ENCODE results near the gene NUDCD2.
"Not testable (repeated sequence)": the region's sequence is repeated elsewhere in the genome, so short reads cannot be mapped to it uniquely, and the experiment has no call there.

NUDCD2 gene

GRCh38 chr5:163424836-163425235, 35.1 kb downstream of the NUDCD2 start:
- Histone ChIP-seq H3K27ac (ENCODE audit: low read length) (no peak overlapping the region), H3K36me3 (ENCODE audit: control insufficient read depth in 1 of 2, insufficient read depth in 2 of 2, low read length in 2 of 2) (no peaks in the 10 kb centered on the region), H3K27me3 (ENCODE audit: low read depth, low read length) (no peaks in the 10 kb centered on the region), H3K4me1 (ENCODE audit: control insufficient read depth in 1 of 2, insufficient read depth in 2 of 2, low read length in 2 of 2) (no peaks in the 10 kb centered on the region), H3K4me3 (ENCODE audit: low read depth in 1 of 2, low read length in 2 of 2) (no peak overlapping the region), H3K9me3 (ENCODE audit: control insufficient read depth in 1 of 2, low read length in 2 of 2) (no peaks in the 10 kb centered on the region)

GRCh38 chr5:163415673-163416072, 44.2 kb downstream of the NUDCD2 start:
- H3K9me3 ChIP-seq (ENCODE audit: control insufficient read depth in 1 of 2, low read length in 2 of 2); H3K27ac ChIP-seq (ENCODE audit: low read length); H3K36me3 ChIP-seq (ENCODE audit: control insufficient read depth in 1 of 2, insufficient read depth in 2 of 2, low read length in 2 of 2); H3K27me3 ChIP-seq (ENCODE audit: low read depth, low read length); H3K4me1 ChIP-seq (ENCODE audit: control insufficient read depth in 1 of 2, insufficient read depth in 2 of 2, low read length in 2 of 2); H3K4me3 ChIP-seq (ENCODE audit: low read depth in 1 of 2, low read length in 2 of 2): not testable (repeated sequence)

- Histone ChIP-seq H3K4me3 (ENCODE audit: low read depth in 1 of 2, low read length in 2 of 2) (no peak overlapping the region), H3K9me3 (ENCODE audit: control insufficient read depth in 1 of 2, low read length in 2 of 2) (no peaks in the 10 kb centered on the region), H3K36me3 (ENCODE audit: control insufficient read depth in 1 of 2, insufficient read depth in 2 of 2, low read length in 2 of 2) (no peaks in the 10 kb centered on the region), H3K27me3 (ENCODE audit: low read depth, low read length) (no peaks in the 10 kb centered on the region), H3K27ac (ENCODE audit: low read length) (no peak overlapping the region), H3K4me1 (ENCODE audit: control insufficient read depth in 1 of 2, insufficient read depth in 2 of 2, low read length in 2 of 2) (no peaks in the 10 kb centered on the region)
These were observed 49.4 kb downstream of the NUDCD2 start for GRCh38 chr5:163410505-163410904.

GRCh38 chr5:163409384-163409783, 50.5 kb downstream of the NUDCD2 start:
- no peaks in the 10 kb centered on the region for H3K27me3 ChIP-seq (ENCODE audit: low read depth, low read length)
- no peak overlapping the region for H3K4me3 ChIP-seq (ENCODE audit: low read depth in 1 of 2, low read length in 2 of 2)
- no peak overlapping the region for H3K27ac ChIP-seq (ENCODE audit: low read length)
- no peaks in the 10 kb centered on the region for H3K9me3 ChIP-seq (ENCODE audit: control insufficient read depth in 1 of 2, low read length in 2 of 2)
- no peaks in the 10 kb centered on the region for H3K4me1 ChIP-seq (ENCODE audit: control insufficient read depth in 1 of 2, insufficient read depth in 2 of 2, low read length in 2 of 2)
- H3K36me3 ChIP-seq (ENCODE audit: control insufficient read depth in 1 of 2, insufficient read depth in 2 of 2, low read length in 2 of 2), result no peaks in the 10 kb centered on the region

GRCh38 chr5:163408311-163408923, 51.5 kb downstream of the NUDCD2 start:
- no peaks in the 10 kb centered on the region for H3K27me3 ChIP-seq (ENCODE audit: low read depth, low read length)
- no peak overlapping the region for H3K27ac ChIP-seq (ENCODE audit: low read length)
- H3K4me1 ChIP-seq (ENCODE audit: control insufficient read depth in 1 of 2, insufficient read depth in 2 of 2, low read length in 2 of 2), result no peaks in the 10 kb centered on the region
- no peaks in the 10 kb centered on the region for H3K36me3 ChIP-seq (ENCODE audit: control insufficient read depth in 1 of 2, insufficient read depth in 2 of 2, low read length in 2 of 2)
- no peak overlapping the region for H3K4me3 ChIP-seq (ENCODE audit: low read depth in 1 of 2, low read length in 2 of 2)
- H3K9me3 ChIP-seq (ENCODE audit: control insufficient read depth in 1 of 2, low read length in 2 of 2), result no peaks in the 10 kb centered on the region

- H3K4me1 ChIP-seq (ENCODE audit: control insufficient read depth in 1 of 2, insufficient read depth in 2 of 2, low read length in 2 of 2), result no peaks in the 10 kb centered on the region
- no peaks in the 10 kb centered on the region for H3K36me3 ChIP-seq (ENCODE audit: control insufficient read depth in 1 of 2, insufficient read depth in 2 of 2, low read length in 2 of 2)
- H3K4me3 ChIP-seq (ENCODE audit: low read depth in 1 of 2, low read length in 2 of 2), result no peak overlapping the region
- no peaks in the 10 kb centered on the region for H3K9me3 ChIP-seq (ENCODE audit: control insufficient read depth in 1 of 2, low read length in 2 of 2)
- no peaks in the 10 kb centered on the region for H3K27me3 ChIP-seq (ENCODE audit: low read depth, low read length)
- H3K27ac ChIP-seq (ENCODE audit: low read length), result no peak overlapping the region
These were observed 52.8 kb downstream of the NUDCD2 start for GRCh38 chr5:163407034-163407655.

- Histone ChIP-seq H3K27ac (ENCODE audit: low read length) (no peak overlapping the region), H3K9me3 (ENCODE audit: control insufficient read depth in 1 of 2, low read length in 2 of 2) (no peaks in the 10 kb centered on the region), H3K36me3 (ENCODE audit: control insufficient read depth in 1 of 2, insufficient read depth in 2 of 2, low read length in 2 of 2) (no peaks in the 10 kb centered on the region), H3K4me3 (ENCODE audit: low read depth in 1 of 2, low read length in 2 of 2) (no peak overlapping the region), H3K27me3 (ENCODE audit: low read depth, low read length) (no peaks in the 10 kb centered on the region), H3K4me1 (ENCODE audit: control insufficient read depth in 1 of 2, insufficient read depth in 2 of 2, low read length in 2 of 2) (no peaks in the 10 kb centered on the region)
These were observed 55.3 kb downstream of the NUDCD2 start for GRCh38 chr5:163404364-163405173.

GRCh38 chr5:163402007-163402406, 57.9 kb downstream of the NUDCD2 start:
- H3K27ac ChIP-seq (ENCODE audit: low read length), result no peak overlapping the region
- no peaks in the 10 kb centered on the region for H3K36me3 ChIP-seq (ENCODE audit: control insufficient read depth in 1 of 2, insufficient read depth in 2 of 2, low read length in 2 of 2)
- no peaks in the 10 kb centered on the region for H3K4me1 ChIP-seq (ENCODE audit: control insufficient read depth in 1 of 2, insufficient read depth in 2 of 2, low read length in 2 of 2)
- no peaks in the 10 kb centered on the region for H3K27me3 ChIP-seq (ENCODE audit: low read depth, low read length)
- no peaks in the 10 kb centered on the region for H3K9me3 ChIP-seq (ENCODE audit: control insufficient read depth in 1 of 2, low read length in 2 of 2)
- H3K4me3 ChIP-seq (ENCODE audit: low read depth in 1 of 2, low read length in 2 of 2), result no peak overlapping the region

GRCh38 chr5:163401271-163401670, 58.6 kb downstream of the NUDCD2 start:
- no peaks in the 10 kb centered on the region for H3K36me3 ChIP-seq (ENCODE audit: control insufficient read depth in 1 of 2, insufficient read depth in 2 of 2, low read length in 2 of 2)
- no peaks in the 10 kb centered on the region for H3K27me3 ChIP-seq (ENCODE audit: low read depth, low read length)
- H3K9me3 ChIP-seq (ENCODE audit: control insufficient read depth in 1 of 2, low read length in 2 of 2), result no peaks in the 10 kb centered on the region
- no peak overlapping the region for H3K27ac ChIP-seq (ENCODE audit: low read length)
- no peaks in the 10 kb centered on the region for H3K4me1 ChIP-seq (ENCODE audit: control insufficient read depth in 1 of 2, insufficient read depth in 2 of 2, low read length in 2 of 2)
- no peak overlapping the region for H3K4me3 ChIP-seq (ENCODE audit: low read depth in 1 of 2, low read length in 2 of 2)

GRCh38 chr5:163399923-163400322, 60.0 kb downstream of the NUDCD2 start:
- no peaks in the 10 kb centered on the region for H3K36me3 ChIP-seq (ENCODE audit: control insufficient read depth in 1 of 2, insufficient read depth in 2 of 2, low read length in 2 of 2)
- H3K4me1 ChIP-seq (ENCODE audit: control insufficient read depth in 1 of 2, insufficient read depth in 2 of 2, low read length in 2 of 2), result no peaks in the 10 kb centered on the region
- H3K4me3 ChIP-seq (ENCODE audit: low read depth in 1 of 2, low read length in 2 of 2), result no peak overlapping the region
- no peaks in the 10 kb centered on the region for H3K9me3 ChIP-seq (ENCODE audit: control insufficient read depth in 1 of 2, low read length in 2 of 2)
- no peak overlapping the region for H3K27ac ChIP-seq (ENCODE audit: low read length)
- no peaks in the 10 kb centered on the region for H3K27me3 ChIP-seq (ENCODE audit: low read depth, low read length)

- H3K9me3 ChIP-seq (ENCODE audit: control insufficient read depth in 1 of 2, low read length in 2 of 2), result no peaks in the 10 kb centered on the region
- no peak overlapping the region for H3K4me3 ChIP-seq (ENCODE audit: low read depth in 1 of 2, low read length in 2 of 2)
- H3K36me3 ChIP-seq (ENCODE audit: control insufficient read depth in 1 of 2, insufficient read depth in 2 of 2, low read length in 2 of 2), result no peaks in the 10 kb centered on the region
- H3K27ac ChIP-seq (ENCODE audit: low read length), result no peak overlapping the region
- H3K4me1 ChIP-seq (ENCODE audit: control insufficient read depth in 1 of 2, insufficient read depth in 2 of 2, low read length in 2 of 2), result no peaks in the 10 kb centered on the region
- no peaks in the 10 kb centered on the region for H3K27me3 ChIP-seq (ENCODE audit: low read depth, low read length)
These were observed 62.5 kb downstream of the NUDCD2 start for GRCh38 chr5:163397354-163397753.
